Dermis blood vessel endothelial cell (primary cell): ENCODE results near the gene EIF4G2. TPM values are rescaled to one million over a fixed set of nuclear protein-coding genes. Genes with fewer than 3 reads are reported as not detected.

Experiments used
- DNase-seq: peaks from one replicate; pipeline ENCODE4 v3.0.0; 2010
- total RNA-seq: library from RNA; depleted of rRNA; stranded (reverse); fragments of >200 nt; gene quantifications from 2 replicates; pipeline ENCODE4 v1.2.3, GENCODE V29; 2014

Gene EIF4G2
- total RNA-seq, 1 donor from 2014 or later = 646 TPM

- DNase-seq = peak; percentile 68
Measured at GRCh38 chr11:10807493-10808234, 1.1 kb downstream of the EIF4G2 start.

GRCh38 chr11:10806206-10806605 is 2.5 kb downstream of the EIF4G2 start:
- no peak for DNase-seq

GRCh38 chr11:10805741-10806140 is 3.0 kb downstream of the EIF4G2 start:
- no peak for DNase-seq

GRCh38 chr11:10803676-10804075 is 5.0 kb downstream of the EIF4G2 start:
- no peak for DNase-seq

GRCh38 chr11:10800292-10800691 is 8.4 kb downstream of the EIF4G2 start:
- DNase-seq = no peak

GRCh38 chr11:10798330-10798928 is 10.3 kb downstream of the EIF4G2 start:
- no peak for DNase-seq

- DNase-seq = no peak
Measured at GRCh38 chr11:10797531-10797930, 11.2 kb downstream of the EIF4G2 start.

GRCh38 chr11:10797001-10797400 is 11.7 kb downstream of the EIF4G2 start:
- no peak for DNase-seq

- no peak for DNase-seq
Measured at GRCh38 chr11:10796191-10796590, 12.5 kb downstream of the EIF4G2 start.

GRCh38 chr11:10793470-10794255 is 15.1 kb downstream of the EIF4G2 start:
- DNase-seq = no peak

GRCh38 chr11:10792385-10793068 is 16.2 kb downstream of the EIF4G2 start:
- peak; percentile 88 for DNase-seq

- no peak for DNase-seq
Measured at GRCh38 chr11:10786451-10786850, 22.3 kb downstream of the EIF4G2 start.

GRCh38 chr11:10785146-10785474 is 23.6 kb downstream of the EIF4G2 start:
- no peak for DNase-seq

- DNase-seq = peak; percentile 82
Measured at GRCh38 chr11:10784232-10785145, 24.2 kb downstream of the EIF4G2 start.

GRCh38 chr11:10780040-10780439 is 28.7 kb downstream of the EIF4G2 start:
- no peak for DNase-seq

GRCh38 chr11:10779086-10779485 is 29.6 kb downstream of the EIF4G2 start:
- DNase-seq = no peak

- DNase-seq = no peak
Measured at GRCh38 chr11:10778217-10778970, 30.3 kb downstream of the EIF4G2 start.

GRCh38 chr11:10777806-10778205 is 30.9 kb downstream of the EIF4G2 start:
- no peak for DNase-seq

GRCh38 chr11:10777393-10777793 is 31.3 kb downstream of the EIF4G2 start:
- DNase-seq = no peak

GRCh38 chr11:10774811-10775210 is 33.9 kb downstream of the EIF4G2 start:
- no peak for DNase-seq

GRCh38 chr11:10771457-10771856 is 37.3 kb downstream of the EIF4G2 start:
- no peak for DNase-seq
